Measurements from ENCODE around the gene CCDC12. TPM values are rescaled to one million over a fixed set of nuclear protein-coding genes. Genes with fewer than 3 reads are reported as not detected.

Gene CCDC12
- total RNA-seq, 1 experiment from 2014 or later, result 31.0 TPM

DNA sequence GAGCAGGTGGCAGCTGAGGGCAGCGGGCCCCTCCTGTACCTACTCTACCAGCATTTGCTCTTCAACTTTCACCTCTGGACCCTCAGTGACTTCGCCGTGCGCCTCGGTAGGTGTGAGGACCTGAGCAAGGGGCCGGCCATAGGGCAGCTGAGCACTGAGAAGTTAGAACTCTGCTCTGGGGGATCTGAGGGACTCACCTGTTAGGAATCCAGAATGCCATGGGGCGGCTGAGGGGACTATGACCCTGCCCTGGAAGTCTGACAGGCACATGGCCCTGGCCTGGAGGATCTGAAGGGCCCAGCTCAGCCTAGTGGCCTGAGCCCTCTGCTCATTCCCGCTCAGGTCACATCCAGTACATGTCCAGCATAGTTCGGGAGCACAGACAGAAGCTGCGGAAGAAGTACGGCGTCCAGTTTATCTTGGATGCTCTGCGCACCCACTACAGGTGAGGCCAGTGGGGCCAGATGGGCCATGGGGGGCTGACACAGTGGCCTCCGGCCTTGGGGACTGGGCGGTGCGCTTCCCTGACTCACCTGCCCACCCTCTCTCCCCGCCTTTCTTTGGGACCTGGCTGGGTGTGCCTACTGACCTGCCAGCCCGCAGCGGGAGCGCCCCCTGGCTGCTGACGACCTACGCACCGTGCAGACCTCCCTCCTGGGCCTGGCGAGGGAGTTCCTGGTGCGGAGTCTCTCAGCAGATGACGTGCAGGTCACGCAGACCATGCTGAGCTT, 21.7 kb upstream of the CCDC12 start:
- in situ Hi-C loops (cut with HindIII; ENCODE audit: low sequenced_read_pairs), result no loop called here
- DNase-seq (ENCODE audit: low spot score), result no peak

DNA sequence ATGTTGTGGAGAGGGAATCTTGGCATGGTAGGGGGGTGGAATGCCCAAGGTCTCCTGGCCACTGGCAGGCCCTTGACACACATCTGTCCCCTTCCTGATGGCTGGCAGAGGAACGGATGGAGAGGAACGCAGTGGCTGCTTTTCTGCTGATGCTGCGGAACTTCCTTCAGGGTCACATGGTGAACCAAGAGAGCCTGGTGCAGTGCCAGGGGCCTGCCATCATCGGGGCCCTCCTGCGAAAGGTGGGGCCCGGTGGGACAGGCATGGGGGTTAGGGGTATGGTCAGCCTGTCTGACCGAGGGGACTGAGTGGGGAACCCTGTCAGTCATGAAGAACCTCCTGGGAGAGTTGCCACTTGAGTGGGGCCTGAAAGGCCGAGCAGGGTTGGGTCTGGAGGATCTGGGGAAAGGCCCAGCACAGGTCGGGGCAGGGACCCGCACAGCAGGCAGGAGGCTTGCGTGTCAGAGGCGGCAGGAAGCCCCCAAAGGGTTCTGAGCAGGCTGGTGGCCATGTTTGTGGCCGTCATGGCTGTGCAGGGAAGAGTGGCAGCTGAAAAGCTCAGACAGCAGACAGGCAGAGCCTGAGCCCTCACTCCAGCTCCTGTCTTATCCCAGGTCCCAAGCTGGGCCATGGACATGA, 21.0 kb upstream of the CCDC12 start:
- no peak for DNase-seq (ENCODE audit: low spot score)
- in situ Hi-C loops (cut with HindIII; ENCODE audit: low sequenced_read_pairs), result no loop called here

DNA sequence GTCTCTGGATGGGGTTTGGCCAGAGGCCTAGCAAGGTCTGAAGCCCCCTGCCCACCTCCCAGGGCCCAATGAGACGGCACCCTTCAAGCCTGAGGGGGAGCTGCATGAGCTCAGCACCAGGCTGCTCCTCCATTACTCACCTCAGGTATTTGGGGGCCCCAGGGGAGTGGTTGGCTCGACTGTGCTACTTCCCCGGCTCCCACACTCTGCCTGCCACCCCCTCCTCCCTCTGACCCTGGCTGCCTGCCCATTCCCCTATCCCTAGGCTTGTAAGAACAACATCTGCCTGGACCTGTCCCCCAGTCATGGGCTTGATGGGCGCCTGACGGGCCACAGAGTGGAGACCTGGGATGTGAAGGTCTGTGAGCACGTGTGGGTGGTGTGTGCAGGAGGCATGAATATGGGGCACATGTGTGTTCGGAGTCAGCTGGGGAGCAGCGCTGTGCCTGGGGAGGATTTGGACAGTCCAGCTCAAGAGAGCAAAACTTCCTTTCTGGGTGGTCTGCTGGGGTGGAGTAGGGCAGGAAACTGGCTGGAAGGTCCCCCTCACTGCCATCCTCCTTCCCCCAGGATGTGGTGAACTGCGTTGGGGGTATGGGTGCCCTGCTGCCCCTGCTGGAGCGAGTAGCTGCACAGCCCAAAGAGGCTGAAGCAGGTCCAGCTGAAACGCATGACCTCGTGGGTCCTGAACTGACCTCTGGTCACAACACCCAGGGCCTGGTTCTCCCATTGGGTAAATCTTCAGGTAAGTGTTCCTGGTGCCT, 20.3 kb upstream of the CCDC12 start:
- in situ Hi-C loops (cut with HindIII; ENCODE audit: low sequenced_read_pairs), result no loop called here
- no peak for DNase-seq (ENCODE audit: low spot score)

DNA sequence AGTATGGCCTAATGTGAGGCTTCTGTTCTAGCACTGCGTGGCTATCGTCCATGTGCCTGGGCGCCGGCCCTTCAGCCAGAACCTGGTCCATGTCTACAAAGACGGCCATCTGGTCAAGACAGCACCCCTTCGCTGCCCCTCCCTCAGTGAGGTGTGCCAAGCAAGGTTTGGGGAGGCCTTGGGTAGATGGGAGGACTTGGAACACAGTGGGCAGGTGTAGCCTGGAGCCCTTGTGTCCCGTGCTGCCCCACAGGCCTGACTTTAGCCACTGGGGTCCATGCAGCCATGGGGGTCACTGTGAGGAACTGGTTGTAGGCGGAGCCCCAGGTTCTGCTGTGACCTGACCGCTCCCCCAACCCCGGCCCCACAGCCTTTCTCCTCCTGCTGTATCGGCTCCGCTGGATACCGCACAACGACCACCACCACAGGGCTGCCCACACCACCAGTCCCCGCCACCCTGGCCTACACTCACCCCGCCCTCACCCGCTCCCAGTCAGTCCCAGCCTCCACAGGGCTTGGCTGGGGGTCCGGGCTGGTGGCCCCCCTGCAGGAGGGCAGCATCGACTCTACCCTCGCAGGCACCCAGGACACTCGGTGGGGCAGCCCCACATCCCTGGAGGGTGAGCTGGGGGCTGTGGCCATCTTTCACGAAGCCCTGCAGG, 19.5 kb upstream of the CCDC12 start:
- in situ Hi-C loops (cut with HindIII; ENCODE audit: low sequenced_read_pairs), result no loop called here
- no peak for DNase-seq (ENCODE audit: low spot score)

DNA sequence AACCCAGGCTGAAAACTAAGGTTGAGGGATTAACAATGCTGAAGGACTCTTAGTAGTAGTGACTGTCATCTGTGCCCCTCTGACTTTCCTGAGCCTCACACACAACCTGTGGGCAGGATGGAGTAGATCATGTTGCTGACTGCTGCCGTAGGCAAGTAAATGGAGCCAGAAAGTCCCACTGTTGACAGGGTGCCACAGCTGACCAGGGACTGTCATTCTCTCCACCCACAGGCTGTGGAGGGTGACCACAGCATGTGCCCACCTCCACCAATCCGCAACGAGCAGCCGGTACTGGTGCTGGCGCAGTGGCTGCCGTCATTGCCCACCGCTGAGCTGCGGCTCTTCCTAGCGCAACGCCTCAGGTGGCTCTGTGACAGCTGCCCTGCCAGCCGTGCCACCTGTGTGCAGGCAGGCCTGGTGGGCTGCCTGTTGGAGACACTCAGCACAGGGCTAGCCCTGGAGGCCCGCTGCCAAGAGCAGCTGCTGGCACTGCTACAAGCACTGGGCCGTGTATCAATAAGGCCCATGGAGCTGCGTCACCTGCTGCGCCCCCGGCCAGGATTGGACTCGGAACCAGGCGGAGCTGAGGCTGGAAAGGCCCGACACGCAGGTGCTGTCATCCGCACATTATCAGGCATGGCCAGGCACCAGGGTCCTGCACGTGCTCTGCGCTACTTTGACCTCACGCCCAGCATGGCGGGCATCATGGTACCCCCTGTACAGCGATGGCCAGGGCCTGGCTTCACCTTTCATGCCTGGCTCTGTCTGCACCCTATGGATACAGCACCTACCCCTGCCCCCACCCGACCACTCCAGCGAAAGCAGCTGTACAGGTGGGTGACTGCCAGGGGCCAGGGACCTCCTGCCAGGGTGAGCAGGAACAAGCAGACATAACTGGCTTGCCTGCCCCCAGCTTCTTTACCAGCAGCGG, 18.5 kb upstream of the CCDC12 start:
- peak; percentile 78 for DNase-seq (ENCODE audit: low spot score)
- in situ Hi-C loops (cut with HindIII; ENCODE audit: low sequenced_read_pairs), result no loop called here

DNA sequence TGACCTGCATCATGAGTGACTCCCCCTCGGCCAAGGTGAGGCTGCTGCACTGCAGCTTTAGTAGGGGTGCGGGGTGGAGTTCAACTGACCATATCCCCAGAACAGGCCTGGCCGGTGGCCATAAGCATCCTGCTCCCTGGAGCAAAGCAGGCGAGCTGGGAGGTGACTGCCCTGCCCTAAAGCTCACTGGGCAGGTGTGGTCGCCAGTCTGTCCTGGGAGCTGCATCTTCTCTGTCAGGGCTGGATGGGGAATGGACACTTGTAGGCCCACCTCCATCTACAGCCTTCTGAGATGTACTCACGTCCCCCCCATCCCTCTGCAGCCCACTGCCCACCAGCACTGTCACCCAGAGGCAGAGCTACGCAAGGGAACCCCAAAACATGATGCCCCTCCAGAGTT, 17.4 kb upstream of the CCDC12 start:
- DNase-seq (ENCODE audit: low spot score), result no peak
- in situ Hi-C loops (cut with HindIII; ENCODE audit: low sequenced_read_pairs), result no loop called here

DNA sequence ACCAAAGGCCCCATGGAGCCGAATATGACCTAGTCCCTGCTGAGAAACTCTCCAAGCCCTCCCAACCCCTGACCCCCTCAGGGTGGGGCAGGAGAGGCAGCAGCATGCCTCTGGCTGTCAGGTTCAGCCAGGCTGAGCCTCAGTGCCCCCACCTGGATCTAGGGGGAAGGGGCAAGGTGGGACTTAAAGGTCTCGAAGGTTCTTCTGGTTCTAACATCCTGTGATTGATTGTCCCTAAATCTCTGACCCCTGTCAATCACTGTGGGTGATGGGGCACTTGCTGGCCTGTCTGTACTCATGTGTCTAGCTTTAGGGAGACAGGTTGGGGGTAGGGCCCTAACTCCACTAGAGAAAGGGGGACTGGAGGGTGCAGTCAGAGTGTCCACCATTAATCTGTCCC, 16.7 kb upstream of the CCDC12 start:
- in situ Hi-C loops (cut with HindIII; ENCODE audit: low sequenced_read_pairs), result no loop called here
- no peak for DNase-seq (ENCODE audit: low spot score)

DNA sequence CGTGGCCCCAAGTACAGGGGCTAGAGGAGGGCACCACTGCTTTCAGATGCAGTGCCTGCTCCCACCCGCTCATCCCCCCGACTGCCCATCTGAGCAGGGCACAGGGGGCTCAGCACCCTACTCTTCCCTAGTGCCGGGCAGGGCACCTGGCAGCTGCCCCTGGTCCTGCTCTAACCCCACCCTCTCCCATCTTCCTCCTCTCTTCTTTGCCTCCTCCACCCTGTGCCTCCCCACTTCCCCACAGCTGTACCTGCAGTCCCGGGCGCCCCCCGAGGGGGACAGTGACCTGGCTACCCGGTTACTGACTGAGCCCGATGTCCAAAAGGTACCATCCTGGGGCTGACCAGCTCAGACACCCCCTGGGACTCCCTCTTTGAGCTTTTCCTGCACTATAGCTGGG, 15.7 kb upstream of the CCDC12 start:
- in situ Hi-C loops (cut with HindIII; ENCODE audit: low sequenced_read_pairs), result no loop called here
- DNase-seq (ENCODE audit: low spot score), result no peak

DNA sequence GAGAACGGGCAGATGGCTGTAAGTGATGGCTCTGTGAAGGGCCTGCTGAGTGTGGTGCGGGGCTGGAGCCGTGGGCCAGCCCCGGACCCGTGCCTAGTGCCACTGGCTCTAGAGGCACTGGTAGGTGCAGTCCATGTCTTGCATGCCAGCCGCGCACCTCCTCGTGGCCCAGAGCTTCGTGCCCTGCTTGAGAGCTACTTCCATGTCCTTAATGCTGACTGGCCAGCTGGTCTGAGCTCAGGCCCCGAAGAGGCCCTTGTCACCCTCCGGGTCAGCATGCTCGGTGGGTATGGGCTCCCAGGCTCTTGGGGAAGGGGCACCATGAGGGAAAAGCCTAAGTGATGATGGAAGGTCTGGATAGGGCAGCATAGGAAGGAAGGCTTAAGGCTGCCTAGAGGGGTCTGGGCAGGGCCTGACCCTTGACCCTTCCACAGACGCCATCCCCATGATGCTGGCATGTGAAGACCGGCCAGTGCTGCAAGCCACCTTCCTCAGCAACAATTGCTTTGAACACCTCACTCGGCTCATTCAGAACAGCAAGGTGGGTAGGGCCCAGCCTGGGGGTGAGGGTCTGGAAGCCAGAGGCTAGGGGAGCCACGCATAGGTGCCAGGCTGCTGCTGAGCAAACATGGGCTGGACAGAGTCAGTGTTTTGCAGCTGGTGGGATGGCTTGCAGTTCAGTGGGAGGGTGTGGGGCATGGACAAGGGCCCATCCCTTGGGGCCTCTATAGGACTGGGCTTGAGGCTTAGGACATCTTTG, 15.0 kb upstream of the CCDC12 start:
- in situ Hi-C loops (cut with HindIII; ENCODE audit: low sequenced_read_pairs), result no loop called here
- DNase-seq (ENCODE audit: low spot score), result no peak

DNA sequence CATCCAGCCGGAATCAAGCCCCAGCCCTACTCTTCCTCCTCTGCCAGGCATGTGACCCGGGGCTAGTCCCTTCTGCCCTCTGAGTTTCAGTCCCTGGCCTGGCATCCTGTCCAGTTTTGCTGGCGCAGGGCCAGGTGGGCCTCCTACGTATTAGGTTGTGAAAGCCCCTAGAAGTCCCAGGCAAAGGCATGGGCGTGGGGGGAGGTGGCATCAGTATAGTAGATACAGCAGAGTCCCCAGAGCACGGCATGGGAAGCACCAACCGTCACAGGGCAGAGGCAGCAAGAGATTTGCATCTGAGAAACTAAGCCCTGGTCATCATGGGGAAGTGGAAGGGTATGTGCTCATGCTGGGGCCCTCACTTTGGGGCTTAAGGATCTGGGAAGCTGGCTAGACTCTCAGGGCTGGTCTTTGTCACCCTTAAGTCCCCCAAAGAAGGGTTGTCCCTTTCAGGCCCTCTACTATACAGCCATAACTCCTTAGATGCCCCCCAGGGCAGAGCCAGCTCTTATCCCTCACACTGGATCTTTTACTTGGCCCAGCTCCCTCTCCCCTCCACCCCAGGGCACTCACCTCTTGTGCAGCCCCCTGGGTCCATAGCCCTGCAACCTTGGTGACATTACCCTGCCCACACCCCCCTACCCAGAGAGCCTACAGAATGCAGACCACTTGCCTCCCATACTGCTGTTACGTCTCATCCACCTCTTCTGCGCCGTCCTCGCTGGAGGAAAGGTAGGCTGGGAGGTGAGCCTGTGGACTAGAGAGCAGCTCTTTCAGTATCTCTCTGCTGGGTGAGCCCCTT, 14.2 kb upstream of the CCDC12 start:
- in situ Hi-C loops (cut with HindIII; ENCODE audit: low sequenced_read_pairs), result no loop called here
- no peak for DNase-seq (ENCODE audit: low spot score)

DNA sequence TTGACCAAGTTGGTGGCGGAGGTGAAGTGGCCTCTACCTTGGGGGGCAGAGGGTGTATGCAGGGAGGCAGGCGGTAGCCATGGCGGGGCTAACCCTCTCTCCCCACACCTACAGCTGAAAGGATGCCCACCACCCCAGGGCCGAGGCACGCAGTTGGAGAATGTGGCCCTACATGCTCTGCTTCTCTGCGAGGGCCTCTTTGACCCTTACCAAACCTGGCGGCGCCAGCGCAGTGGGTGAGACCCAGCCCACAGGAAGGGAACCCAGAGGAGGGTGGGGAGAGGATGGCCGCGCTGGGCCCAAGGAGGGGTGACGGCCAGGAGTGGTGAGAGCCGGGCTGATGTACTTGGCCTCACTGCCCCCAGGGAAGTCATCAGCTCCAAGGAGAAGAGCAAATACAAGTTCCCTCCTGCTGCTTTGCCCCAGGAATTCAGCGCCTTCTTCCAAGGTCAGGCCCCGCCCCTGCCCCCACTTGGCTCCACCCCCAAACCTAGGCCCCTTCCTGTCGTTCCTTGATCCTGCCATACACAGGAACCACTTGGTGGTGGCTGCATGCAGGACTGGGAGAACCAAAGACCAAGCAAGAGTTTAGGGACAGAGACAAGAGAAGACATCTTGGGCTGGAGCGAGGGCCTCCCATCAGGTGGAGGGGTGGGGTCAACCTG, 12.7 kb upstream of the CCDC12 start:
- in situ Hi-C loops (cut with HindIII; ENCODE audit: low sequenced_read_pairs), result no loop called here
- no peak for DNase-seq (ENCODE audit: low spot score)

DNA sequence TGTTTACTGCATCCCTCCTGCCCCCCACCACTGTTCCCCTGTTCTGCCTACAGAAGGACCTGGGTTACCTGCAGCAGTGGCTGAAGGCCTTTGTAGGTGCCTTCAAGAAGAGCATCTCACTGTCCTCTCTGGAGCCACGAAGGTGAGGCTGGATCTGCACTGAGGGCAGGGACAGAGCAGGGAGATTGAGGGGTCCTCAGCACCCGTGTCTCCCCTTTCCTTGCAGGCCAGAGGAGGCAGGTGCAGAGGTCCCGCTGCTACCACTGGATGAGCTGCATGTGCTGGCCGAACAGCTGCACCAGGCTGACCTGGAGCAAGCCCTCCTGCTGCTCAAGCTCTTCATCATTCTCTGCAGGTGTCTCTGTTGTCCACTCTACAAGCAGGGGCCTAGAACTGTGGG, 12.1 kb upstream of the CCDC12 start:
- in situ Hi-C loops (cut with HindIII; ENCODE audit: low sequenced_read_pairs), result no loop called here

DNA sequence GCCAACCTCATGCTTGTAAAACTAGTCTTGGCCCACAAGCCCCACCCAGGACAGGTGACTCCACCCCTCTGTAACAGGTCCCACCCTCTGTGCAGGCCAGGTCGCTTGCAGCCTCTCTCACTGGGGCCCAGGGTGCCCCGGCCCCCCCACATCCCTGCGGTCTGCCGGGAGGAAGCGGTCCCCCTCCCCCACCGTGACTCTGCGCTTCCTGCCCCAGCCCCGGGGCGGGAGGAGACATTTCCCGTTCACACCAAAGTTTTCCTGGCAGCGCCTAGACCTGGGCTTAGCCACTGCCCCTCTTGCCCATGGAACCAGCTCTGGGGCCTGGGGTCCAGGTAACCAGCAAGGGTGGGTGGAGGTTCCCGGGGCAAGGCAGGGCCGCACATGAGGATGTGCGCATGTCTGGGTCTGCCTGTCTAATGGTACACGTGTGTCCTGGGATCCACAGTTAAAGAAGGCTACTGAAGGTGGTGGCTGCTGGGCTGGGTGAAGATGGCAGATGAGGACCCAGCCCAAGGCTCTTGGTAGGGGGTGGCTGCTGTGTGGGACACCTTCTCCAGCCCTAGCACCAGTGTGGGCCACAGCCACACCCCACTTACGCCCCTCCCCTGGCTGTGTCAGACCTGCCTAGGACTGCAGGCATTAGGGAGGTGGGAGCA, 11.3 kb upstream of the CCDC12 start:
- DNase-seq (ENCODE audit: low spot score), result no peak
- in situ Hi-C loops (cut with HindIII; ENCODE audit: low sequenced_read_pairs), result no loop called here

More for the DNA sequence above, 12.1 kb upstream of the CCDC12 start:
- DNase-seq (ENCODE audit: low spot score), result no peak

DNA sequence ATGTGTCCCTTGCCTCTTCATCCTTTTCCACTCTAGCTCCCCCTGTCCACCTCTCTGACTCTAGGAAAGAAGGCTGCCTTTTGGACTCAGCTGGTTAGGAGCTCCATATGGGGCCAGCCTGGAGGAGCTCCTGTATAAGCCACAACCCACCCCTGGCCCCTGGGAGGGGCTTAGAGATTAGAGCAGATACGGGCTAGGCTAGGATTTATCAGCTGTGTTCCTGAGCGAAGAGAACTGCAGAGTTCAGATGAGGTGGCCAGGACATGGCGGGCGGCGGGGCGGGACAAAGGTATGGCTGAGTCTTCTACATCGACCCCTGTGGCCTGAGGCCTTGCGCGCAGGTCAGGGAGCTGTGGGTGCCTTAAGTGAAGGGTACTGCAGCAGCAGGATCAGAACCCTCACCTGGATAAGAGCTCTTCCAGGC, 10.8 kb upstream of the CCDC12 start:
- in situ Hi-C loops (cut with HindIII; ENCODE audit: low sequenced_read_pairs), result no loop called here
- DNase-seq (ENCODE audit: low spot score), result no peak

DNA sequence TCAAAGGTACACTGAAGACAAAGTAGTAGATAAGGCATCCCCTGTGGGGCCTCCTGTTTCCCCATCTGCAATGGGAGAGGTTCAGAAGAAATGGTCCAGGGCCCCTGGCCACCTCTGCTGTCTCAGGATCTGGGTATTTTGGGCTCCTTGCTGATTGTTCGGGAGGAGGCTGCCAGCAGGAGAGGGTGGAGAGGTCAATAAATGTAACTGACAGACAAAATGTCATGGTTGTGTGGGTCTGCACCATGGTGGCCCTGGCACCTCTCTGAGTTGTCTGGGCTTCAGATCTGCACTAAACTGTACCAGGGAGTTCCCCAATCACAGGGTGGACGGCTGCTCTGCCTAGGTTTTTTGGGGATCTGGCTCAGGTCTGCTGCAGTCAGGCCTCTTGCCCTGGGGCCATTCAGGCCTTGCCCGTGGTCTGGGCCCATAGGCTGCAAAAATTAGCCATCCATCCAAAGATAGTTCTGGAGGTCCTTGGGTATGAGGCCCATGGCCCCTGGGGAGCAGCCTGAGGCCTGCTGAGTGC, 10.3 kb upstream of the CCDC12 start:
- no peak for DNase-seq (ENCODE audit: low spot score)
- in situ Hi-C loops (cut with HindIII; ENCODE audit: low sequenced_read_pairs), result no loop called here

DNA sequence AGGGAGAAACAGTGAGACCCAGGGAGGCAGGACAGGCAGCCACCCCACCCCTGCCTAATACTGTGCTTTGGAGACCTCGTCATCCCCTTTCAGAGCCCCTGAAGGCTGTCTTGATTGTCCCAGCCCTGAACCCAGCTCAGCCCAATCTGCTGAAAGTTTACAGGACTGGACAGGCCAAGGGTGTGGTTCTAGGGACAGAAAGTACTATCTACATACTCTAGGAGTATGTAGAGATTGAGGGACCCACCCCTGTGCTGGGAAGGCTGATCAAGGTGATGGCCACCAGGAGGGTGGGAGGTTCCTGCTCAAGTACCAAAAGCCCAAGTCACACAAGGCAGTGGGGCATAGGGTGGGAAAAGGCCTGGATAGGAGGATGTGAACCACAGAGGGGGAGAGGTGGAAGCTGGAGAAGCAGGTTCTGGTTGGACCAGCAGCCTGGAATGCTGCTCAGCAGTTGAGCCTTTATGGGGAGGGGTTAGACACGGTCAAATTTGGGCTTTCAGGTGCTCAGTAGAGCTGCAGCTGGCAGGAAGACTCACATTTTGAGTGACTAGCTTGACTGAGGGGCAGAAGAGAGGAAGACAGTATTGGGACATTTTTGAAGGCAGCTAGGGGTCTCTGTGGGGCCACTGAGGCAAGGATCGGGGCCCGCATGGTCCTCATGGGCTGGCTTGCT, 9.6 kb upstream of the CCDC12 start:
- in situ Hi-C loops (cut with HindIII; ENCODE audit: low sequenced_read_pairs), result no loop called here
- DNase-seq (ENCODE audit: low spot score), result no peak

All from G401 (cell line).